Natural killer cell (primary cell): ENCODE results near the gene SECISBP2L. TPM values are rescaled to one million over a fixed set of nuclear protein-coding genes. Genes with fewer than 3 reads are reported as not detected.

ENCODE experiments used
- ATAC-seq, 3 donors: fragments of 150-1000 bp in 2 of 3; fragments of 200-7000 bp in 1 of 3; cut with Tn5 transposase; 1 replicate in 1 of 3; 2 replicates in 2 of 3; pipeline ENCODE4 v1.10.0; 2021; ENCODE audit warnings: mild to moderate bottlenecking in 2 of 3, moderate library complexity in 2 of 3
- DNase-seq, 2 donors: peaks; one replicate each; pipeline versions ENCODE4 v3.0.0 to v3.0.0-alpha.2; 2013 to 2021; ENCODE audit warnings: mixed read lengths in 1 of 2
- H3K27ac ChIP-seq: one replicate; pipeline ENCODE4 v1.5.1; 2013; ENCODE audit warnings: mild to moderate bottlenecking, low read length
- H3K27me3 ChIP-seq: one replicate; pipeline ENCODE4 v1.6.1; 2013; ENCODE audit warnings: low read length; ENCODE audit not compliant: control insufficient read depth, insufficient read depth
- H3K36me3 ChIP-seq: one replicate; pipeline ENCODE4 v1.6.1; 2013; ENCODE audit warnings: low read length; ENCODE audit not compliant: control insufficient read depth, insufficient read depth
- H3K4me1 ChIP-seq: one replicate; pipeline ENCODE4 v1.6.1; 2013; ENCODE audit warnings: low read length; ENCODE audit not compliant: control insufficient read depth, insufficient read depth
- H3K4me3 ChIP-seq: one replicate; pipeline ENCODE4 v1.5.1; 2013; ENCODE audit warnings: low read length
- H3K9me3 ChIP-seq: one replicate; pipeline ENCODE4 v1.6.1; 2013; ENCODE audit warnings: low read length; ENCODE audit not compliant: control insufficient read depth, insufficient read depth
- H3K27ac Mint-ChIP-seq, 2 donors: one replicate each; pipeline ENCODE4 v1.8.0; 2022; ENCODE audit warnings: mild to moderate bottlenecking in 2 of 2, mixed read lengths in 2 of 2, moderate library complexity in 1 of 2
- H3K27me3 Mint-ChIP-seq, 2 donors: one replicate each; pipeline ENCODE4 v1.8.0; 2022; ENCODE audit warnings: low read depth in 2 of 2, mixed read lengths in 2 of 2
- H3K36me3 Mint-ChIP-seq: one replicate; pipeline ENCODE4 v1.8.0; 2022; ENCODE audit warnings: mixed read lengths
- H3K4me1 Mint-ChIP-seq, 2 donors: one replicate each; pipeline ENCODE4 v1.8.0; 2022; ENCODE audit warnings: mixed read lengths in 2 of 2
- H3K4me3 Mint-ChIP-seq: one replicate; pipeline ENCODE4 v1.8.0; 2022; ENCODE audit warnings: mild to moderate bottlenecking, moderate library complexity, mixed read lengths
- H3K9me3 Mint-ChIP-seq, 2 donors: one replicate each; pipeline ENCODE4 v1.8.0; 2022; ENCODE audit warnings: mixed read lengths in 2 of 2
- CTCF ChIP-seq: fragments of 200-600 bp; IDR thresholded peaks from one replicate; pipeline ENCODE4 v1.8.0; 2022; ENCODE audit warnings: antibody characterized with exemption
- WGBS: methylation state at CpG from one replicate; pipeline ENCODE4 v1.1.7; 2013; ENCODE audit warnings: missing lambda C conversion rate; ENCODE audit not compliant: insufficient coverage; 5-methylcytosine and 5-hydroxymethylcytosine counted together
- intact Hi-C: fragments of 100-400 bp; cut with micrococcal nuclease; formaldehyde crosslinking; loops from one replicate; pipeline ENCODE4 v1.14.2; 2022
- total RNA-seq, 4 donors: library from RNA; stranded (reverse); fragments of 120-200 nt in 1 of 4; gene quantifications; one replicate each; pipeline versions ENCODE4 v1.2.3 to v1.2.4, GENCODE V29; 2013 to 2022

The SECISBP2L gene
- total RNA-seq, 3 donors from 2014 or later (not counting 1 experiment from before 2014, with no cell fraction given) = 78.8 to 97.7 (median 93.7) TPM

GRCh38 chr15:49060710-49061495 is 14.7 kb upstream of the SECISBP2L start:
- Histone ChIP-seq H3K36me3 (no peaks in the 10 kb centered on the region), H3K27me3 (no peaks in the 10 kb centered on the region), H3K9me3 (no peaks in the 10 kb centered on the region), H3K4me3 (no peak overlapping the region), H3K4me1 (no peaks in the 10 kb centered on the region), H3K27ac (no peak overlapping the region)
- H3K4me1 Mint-ChIP-seq = no peaks in the 10 kb centered on the region
- no peaks in the 10 kb centered on the region for H3K27me3 Mint-ChIP-seq
- ATAC-seq = no peak
- no peaks in the 10 kb centered on the region for H3K9me3 Mint-ChIP-seq
- H3K4me3 Mint-ChIP-seq = no peak overlapping the region
- no peaks in the 10 kb centered on the region for H3K36me3 Mint-ChIP-seq
- no peak for TF ChIP-seq CTCF
- DNase-seq = no peak
- intact Hi-C loops = no loop called here
- no peak overlapping the region for H3K27ac Mint-ChIP-seq
- WGBS = 72% methylated on average over 3 of the region's 4 CpGs

- Histone ChIP-seq H3K4me1 (no peaks in the 10 kb centered on the region), H3K36me3 (no peaks in the 10 kb centered on the region), H3K27ac (no peak overlapping the region), H3K4me3 (no peak overlapping the region), H3K27me3 (no peaks in the 10 kb centered on the region), H3K9me3 (no peaks in the 10 kb centered on the region)
- no peaks in the 10 kb centered on the region for H3K27me3 Mint-ChIP-seq
- no peak for TF ChIP-seq CTCF
- H3K4me3 Mint-ChIP-seq = no peak overlapping the region
- no peaks in the 10 kb centered on the region for H3K9me3 Mint-ChIP-seq
- no peaks in the 10 kb centered on the region for H3K4me1 Mint-ChIP-seq
- DNase-seq (no peak), ATAC-seq (no peak)
- no peak overlapping the region for H3K27ac Mint-ChIP-seq
- intact Hi-C loops = no loop called here
- no peaks in the 10 kb centered on the region for H3K36me3 Mint-ChIP-seq
- 97% methylated on average over 3 of the region's 3 CpGs for WGBS
These were observed 13.2 kb upstream of the SECISBP2L start for GRCh38 chr15:49059491-49059890.

GRCh38 chr15:49058559-49058958 is 12.3 kb upstream of the SECISBP2L start:
- H3K9me3 ChIP-seq = no peaks in the 10 kb centered on the region

More at GRCh38 chr15:49058559-49058958, 12.3 kb upstream of the SECISBP2L start:
- Mint-ChIP-seq H3K27ac (no peak overlapping the region), H3K9me3 (no peaks in the 10 kb centered on the region), H3K4me1 (no peaks in the 10 kb centered on the region), H3K4me3 (no peak overlapping the region), H3K36me3 (no peaks in the 10 kb centered on the region), H3K27me3 (no peaks in the 10 kb centered on the region)
- WGBS = 80% methylated on average over 1 of the region's 1 CpG
- no peaks in the 10 kb centered on the region for H3K27me3 ChIP-seq
- intact Hi-C loops = no loop called here
- no peak for DNase-seq
- H3K27ac ChIP-seq = no peak overlapping the region
- H3K36me3 ChIP-seq = no peaks in the 10 kb centered on the region
- H3K4me3 ChIP-seq = no peak overlapping the region
- ATAC-seq = no peak
- no peaks in the 10 kb centered on the region for H3K4me1 ChIP-seq
- no peak for TF ChIP-seq CTCF
